Midbrain (tissue), 1 donor: ENCODE results near the gene TNRC18.
"Not testable (repeated sequence)": the region's sequence is repeated elsewhere in the genome, so short reads cannot be mapped to it uniquely, and the experiment has no call there.

ENCODE experiments used
- DNase-seq: peaks from one replicate; lab custom pipeline; 2025; lab: John Stamatoyannopoulos, UW

The TNRC18 gene

DNA sequence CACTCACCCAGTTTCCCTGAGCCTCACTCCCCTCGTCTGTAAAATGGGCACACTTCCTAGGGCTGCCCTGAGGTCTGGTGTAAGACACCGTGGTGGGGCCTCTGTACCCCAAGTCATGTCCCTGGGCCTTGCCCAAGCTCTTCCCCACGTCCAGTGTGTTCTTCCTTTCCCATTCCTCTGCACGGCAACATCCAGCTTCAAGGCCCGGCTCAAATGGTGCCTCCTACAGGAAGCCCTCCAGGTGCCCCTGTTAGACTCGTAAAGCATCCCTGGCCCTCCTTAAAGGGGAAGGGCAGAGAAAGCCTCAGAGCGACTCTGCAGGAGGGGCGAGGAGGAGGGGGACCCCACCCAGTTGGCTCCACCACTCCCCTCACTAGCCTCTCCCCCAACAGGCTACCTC is 132.3 kb downstream of the TNRC18 start:
- no peak for DNase-seq

DNA sequence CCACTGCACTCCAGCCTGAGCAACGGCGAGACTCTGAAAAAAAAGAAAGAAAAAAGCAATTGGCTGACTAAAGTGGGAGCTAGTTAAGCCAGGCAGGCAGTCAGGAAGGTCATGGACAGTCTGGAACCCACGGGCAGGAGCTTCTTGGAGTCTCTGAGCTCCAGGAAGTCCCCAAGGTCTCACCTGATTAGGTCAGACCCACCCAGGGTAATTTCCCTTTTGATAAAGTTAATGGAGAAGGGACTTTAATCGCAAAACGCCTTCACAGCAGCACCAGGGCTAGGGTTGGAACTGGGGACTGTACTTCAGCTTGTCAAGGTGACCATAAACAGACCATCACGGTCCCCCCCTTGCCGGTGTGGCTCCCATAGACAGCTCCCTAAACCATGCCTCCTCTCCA is 134.3 kb downstream of the TNRC18 start:
- no peak for DNase-seq

DNA sequence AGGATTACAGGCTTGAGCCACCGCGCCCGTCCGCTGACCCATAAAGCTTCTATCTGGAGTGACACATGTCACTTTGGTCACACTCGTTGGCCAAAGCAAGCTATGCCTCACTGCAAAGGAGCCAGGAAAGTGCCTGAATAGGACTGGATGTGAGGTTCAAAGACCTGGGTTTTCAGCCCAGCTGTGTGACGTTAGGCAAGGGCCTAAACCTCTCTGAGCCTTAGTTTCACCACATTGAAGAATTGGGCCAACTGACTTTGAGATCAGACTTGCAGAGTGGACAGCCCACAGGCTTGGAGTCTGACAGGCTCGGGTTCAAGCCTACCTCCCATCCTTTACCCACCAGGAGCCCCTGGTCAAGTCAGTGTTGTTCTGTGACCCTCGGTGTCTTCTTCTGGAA is 135.1 kb downstream of the TNRC18 start:
- DNase-seq = not testable (repeated sequence)

DNA sequence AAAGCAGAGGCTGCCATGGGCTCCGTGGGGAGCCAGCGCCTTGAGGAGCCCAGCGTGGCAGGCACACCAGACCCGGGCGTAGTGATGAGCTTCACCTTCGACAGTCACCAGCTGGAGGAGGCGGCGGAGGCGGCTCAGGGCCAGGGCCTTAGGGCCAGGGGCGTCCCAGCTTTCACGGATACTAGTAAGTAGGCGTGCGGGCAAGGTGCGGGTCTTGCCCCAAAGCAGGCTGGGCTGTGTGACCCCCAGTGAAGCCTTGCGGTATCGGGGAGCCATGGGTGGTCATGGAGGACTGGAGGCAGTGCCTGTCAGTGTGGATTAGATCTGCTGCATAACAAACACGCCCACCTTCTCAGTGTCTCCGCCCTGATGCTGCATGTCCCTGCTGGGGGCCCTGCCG is 135.8 kb downstream of the TNRC18 start:
- no peak for DNase-seq

DNA sequence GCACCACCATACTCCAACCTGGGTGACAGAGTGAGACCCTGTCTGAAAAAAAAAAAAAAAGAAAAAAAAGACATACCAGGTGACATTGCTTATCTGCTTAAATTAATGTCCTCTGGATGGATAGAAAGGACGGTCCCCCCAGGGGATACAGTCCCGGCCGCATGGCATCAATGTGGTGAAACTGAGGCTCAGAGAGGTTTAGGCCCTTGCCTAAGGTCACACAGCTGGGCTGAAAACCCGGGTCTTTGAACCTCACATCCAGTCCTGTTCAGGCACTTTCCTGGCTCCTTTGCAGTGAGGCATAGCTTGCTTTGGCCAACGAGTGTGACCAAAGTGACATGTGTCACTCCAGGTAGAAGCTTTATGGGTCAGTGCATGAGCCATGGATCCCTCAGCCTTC is 136.3 kb downstream of the TNRC18 start:
- DNase-seq = not testable (repeated sequence)

DNA sequence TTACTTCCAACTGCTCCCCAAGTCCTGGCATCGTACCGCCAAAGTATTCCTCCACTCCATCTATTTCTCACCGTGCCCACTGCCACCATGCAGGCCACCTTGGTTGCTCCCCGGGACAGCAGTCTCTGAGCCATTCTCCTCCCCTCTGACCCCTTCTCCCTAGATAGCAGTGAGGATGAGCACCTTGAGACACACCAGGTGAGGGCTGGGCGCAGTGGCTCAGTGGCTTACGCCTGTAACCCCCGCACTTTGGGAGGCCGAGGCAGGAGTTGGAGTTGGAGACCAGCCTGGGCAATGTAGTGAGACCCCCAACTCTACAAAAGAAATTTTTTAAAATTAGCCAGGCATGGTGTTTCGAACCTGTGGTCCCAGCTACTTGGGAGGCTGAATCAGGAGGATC is 136.7 kb downstream of the TNRC18 start:
- DNase-seq = no peak

DNA sequence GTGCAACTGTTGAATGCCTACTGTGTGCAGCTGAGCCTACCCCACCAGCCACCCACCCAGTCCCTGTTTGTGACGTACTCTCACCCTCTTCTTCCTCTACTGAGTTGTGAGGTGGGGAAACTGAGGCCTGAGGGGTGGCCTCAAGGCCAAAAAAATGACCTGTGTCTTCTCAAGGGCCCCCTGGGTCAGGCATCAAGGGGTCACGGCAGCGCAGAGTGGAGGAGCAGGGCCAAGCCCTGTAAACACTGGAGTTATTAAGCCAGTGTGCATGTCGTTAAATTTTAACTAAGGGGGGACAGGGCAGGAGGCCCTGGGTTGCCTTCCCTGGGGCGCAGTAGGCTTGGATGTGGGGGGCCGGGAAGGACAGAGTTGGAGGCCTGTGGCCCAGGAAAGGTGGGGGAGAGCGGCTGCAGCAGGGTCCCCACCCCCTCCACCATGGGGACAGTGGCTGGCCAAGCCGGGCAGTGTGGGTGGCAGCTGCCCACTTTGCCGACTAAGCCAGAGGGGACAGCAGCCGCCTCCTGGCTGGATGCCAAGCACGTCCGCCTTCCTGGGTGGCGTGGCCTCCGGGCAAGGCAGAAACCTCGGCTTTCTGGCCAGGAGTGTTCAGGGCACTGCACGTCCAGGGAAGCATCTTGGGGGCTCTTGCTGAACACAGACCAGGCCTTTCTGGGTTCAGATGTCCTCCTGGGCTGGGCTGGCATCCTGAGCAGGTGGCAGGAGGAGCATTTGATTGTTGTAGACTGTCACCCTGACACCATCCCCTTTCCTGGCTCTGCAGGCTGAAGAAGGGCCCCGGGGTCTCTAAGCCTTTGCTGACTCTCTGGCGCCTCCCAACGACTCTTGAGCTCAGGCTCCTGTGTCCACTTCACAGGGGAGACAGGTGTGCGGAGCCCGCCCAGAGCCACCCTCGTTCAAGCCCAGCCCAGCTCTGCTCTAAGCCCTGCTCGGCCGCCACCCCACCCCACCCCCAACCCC is 139.0 kb downstream of the TNRC18 start:
- peak; percentile 75 for DNase-seq

DNA sequence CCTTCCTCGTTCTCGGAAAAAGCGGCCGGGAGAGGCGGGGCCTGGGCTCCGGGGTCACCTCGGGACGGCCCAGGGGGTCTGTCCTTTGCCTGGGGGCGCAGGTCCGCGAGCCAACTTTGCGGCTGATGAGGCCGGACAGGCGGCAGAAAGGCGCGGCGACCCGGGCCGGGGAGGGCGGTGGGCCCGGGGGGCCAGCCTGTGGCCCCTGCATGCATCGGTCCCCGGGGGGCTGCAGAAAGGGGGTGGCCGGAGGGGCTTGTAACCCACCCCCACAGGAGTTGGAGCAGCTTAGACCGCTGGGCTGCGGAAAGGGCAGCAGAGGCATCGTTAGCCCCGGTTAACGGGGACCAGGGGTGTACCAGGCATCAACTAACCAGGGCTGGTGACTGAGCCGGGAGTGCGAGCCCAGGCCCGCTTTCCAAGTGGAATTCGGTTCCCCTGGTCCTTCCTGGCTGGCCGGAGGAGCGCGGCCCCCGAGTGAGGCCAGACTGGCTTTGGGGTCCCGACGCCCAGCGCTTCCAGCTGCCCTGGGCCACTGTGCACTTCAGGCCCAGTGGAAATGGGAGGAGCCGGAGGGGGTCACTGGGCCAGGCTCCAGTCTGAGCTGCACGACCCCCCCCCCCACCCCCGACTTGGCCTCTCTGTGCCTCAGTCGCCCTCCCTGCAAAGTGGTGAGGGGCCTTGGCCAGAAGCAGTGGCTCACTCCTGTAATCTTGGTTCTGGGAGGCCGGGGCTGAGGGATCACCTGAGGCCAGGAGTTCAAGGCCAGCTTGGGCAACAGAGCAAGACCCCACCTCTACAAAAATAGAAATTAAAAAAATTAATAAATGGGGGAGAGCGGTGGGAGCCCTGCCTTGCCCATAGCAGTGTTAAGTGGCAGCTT is 140.0 kb downstream of the TNRC18 start:
- no peak for DNase-seq

DNA sequence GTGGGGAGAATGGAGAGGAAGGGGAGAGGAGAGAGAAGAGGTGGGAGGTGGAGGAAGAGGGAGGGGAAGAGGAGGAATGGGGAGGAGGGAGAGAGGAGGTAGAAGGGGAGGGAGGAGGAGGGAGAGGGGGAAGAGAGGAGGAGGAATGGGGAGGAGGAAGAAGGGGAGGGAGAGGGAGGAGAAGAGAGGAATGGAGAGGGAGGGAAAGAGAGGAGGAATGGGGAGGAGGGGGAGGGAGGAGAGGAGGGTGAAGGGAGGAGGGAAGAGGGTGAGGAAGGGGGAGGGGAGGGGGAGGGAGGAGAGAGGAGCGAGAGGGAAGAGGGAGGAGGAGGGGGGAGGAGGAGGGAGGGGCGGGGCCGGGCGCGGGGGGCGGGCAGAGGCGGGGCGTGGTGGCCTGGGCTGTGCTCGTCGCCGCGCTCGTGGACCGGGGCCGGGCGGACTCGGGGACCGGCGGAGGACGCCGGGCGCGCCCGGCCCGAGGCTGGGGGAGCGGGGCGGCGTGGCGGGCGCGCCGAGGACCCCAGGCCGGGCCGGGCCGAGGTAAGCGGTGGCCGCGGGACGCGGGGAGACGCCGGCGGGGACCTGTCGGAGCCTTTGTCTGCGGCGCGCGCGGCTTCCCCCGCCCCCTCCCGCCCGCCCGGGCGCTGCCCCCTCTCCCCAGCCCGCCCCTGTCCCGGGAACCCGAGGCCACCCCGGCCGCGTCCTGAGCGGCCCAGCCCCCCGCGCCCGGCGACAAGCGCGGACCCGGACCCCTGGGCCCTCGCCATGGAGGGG is 140.9 kb downstream of the TNRC18 start, which contains the start of gene SLC29A4:
Gene SLC29A4, plus strand, starts transcription at position 401 of the 774 bp plus-strand sequence. CDS start 4,874 bp downstream, outside the sequence.
- peak; percentile 34 for DNase-seq

DNA sequence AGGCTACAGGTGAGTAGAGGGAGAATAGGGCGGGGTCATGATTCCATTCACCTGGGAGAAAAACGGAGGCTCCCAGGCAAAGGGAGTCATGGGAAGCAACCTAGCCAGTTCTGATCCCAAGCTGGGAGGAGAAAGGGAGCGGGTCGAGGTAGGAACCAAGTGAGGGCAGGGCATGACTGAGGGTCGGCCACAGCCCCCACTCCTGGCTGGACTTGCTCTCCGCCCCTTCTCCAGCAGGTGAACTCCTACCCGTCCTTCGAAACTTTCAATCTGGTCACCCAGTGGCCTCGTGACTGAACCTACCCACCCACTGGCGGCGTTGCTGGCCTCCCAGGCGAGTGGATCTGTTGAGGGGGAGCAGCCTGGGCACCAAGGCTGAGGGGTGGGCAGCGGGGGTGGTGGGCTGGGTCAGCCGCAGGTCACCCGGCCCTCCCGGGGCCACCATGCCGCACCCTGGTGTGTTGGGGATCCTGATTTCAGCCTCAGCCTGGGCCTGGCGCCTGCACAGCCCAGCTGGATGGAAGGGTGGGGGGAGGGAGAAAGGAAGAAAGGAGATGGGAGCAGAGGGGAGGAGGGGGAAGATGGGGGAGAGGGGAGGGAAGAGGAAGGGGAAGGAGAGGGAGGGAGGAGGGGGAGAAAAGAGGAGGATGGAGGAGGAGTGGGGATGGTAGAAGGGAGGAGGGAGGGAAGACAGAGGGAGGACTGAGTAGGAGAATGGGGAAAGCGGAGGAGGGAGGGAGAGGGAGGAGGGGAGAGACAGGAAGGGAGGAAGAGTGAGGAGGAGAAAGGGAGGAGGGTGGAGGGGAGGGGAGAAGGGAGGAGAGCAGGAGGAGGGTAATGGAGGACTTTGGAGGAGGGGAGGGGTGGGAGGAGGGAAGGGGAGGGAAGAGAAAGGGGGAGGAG is 141.8 kb downstream of the TNRC18 start:
- not testable (repeated sequence) for DNase-seq

DNA sequence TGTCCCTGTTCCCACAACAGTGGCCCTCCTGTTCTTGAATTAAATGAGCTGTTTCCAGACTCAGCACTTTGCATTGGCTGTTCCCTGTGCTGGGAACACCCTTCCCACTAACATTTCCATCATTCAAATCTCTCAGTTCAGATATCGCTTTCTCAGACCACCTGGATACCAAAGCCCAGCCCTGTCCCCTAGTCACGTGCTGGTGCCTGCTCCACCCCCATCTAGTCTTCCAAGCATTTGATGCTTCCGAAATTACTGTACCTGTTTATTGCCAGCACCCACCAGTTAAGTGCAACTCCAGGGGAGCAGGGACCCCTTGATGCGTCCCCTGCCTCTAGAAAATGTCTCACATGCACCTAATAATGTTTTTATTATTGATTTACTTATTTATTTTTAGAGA is 143.9 kb downstream of the TNRC18 start:
- DNase-seq = no peak

DNA sequence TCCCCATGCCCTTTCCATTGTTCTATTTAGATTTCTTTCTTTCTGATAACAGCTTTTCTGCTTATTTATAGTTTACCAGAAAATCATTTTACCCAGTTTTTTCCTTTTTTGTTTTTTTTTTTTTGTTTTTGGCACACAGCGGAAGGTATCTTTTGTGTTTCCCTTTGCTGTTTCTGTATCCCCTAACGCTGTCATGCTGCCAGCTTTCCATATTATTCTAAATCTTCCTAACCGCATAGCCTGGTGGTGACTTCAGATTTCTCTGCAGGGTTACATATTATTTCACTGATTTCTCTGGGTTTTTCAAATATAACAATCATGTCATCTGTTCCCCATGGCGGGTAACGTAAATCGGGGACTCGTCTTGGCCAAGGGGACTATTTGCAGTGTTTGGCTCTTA is 144.9 kb downstream of the TNRC18 start:
- no peak for DNase-seq

DNA sequence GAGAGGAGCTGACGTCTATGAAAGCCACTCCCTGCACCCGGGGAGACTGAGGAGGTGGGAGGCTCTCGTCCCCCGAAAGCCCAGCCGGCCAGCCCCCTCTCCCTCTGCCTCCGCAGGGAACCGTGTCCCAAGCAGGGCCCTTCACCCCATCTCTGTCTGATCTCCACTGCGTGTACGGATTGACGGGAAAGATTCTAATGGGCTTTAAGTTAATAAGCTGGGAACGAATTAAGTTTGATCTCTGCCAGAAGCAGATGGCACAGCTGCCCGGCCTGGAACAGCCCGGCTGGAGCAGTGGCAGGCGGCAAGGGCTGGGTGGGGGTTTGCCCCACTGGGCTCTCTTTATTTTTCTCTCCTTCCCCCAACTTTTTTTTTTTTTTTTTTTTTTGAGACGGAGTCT is 147.0 kb downstream of the TNRC18 start:
- DNase-seq = no peak

DNA sequence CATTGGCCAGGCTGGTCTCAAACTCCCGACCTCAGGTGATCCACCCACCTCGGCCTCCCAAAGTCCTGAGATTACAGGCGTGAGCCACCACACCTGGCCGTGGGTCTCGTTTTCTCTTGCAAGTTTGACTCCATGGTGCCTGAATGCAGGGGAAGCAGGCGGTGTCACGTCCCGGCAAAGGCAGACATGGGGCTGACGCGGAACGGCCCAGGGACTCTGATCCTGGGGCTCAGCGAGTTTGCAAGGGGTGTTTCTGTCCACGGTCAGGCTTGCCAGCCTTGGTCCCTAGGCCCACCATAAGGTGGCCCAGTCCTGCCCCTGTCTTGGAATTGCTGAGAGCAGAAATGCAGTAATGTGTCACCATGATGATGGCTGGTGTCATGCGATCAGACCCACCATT is 147.5 kb downstream of the TNRC18 start:
- not testable (repeated sequence) for DNase-seq

DNA sequence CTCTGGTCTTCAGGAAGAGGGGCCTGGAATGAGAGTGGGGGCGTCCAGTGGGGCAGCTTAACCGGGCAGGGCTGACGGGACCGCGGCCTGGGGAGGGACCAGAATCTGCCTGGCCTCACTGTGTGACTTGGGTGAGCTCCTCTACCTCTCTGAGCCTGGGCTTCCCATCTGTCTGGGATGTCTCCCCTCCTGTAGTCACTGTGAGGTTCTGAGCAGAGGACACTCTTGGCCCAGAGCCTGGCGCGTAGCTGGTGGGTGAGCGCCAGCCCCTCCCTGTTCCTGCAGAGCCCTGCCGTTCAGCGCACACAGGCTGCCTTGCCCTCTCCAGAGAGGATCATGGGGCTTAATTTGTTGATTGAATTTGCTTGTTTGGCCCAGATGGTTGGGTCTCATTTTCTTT is 148.1 kb downstream of the TNRC18 start:
- peak; percentile 4 for DNase-seq

DNA sequence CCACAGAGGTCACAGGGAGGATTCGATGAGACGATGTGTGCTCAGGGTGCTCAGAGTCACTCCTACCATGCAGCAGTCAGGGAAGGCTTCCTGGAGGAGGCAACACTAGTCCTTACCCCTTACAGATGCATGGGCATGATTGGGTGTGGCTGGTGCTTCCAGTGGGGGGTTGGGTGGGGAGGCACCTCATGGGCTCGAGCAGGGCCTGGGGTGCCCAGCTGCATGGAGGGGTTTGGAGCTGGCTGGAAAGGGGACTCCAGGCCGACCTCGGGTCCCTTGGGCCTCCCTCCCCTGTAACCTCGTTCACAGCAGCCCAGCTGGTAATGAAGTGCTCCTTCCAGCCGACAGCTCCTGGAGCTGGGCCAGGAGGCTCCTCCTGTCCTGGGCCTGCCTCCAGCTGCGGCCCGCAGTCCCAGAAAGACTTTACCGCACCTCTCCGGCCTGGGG is 148.6 kb downstream of the TNRC18 start:
- not testable (repeated sequence) for DNase-seq

DNA sequence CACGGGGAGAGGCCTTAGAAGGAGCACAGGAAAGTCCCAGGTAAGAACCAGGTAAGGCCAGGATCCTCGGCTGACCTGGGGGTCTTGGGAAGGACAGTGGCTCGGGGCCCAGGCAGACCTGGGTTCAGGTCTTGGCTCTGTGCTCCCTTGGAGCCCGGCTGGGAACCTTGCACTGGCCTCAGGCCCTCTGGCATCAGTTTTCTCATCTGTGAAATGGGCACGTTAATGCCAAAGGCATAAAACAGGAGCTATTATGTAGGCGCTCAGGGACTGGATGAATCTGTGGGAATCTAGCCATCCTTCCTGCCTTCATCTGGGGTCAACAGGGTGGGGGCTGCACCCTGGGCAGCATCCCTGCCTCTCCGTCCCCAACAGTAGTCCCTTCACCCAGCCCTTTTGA is 149.2 kb downstream of the TNRC18 start:
- no peak for DNase-seq

DNA sequence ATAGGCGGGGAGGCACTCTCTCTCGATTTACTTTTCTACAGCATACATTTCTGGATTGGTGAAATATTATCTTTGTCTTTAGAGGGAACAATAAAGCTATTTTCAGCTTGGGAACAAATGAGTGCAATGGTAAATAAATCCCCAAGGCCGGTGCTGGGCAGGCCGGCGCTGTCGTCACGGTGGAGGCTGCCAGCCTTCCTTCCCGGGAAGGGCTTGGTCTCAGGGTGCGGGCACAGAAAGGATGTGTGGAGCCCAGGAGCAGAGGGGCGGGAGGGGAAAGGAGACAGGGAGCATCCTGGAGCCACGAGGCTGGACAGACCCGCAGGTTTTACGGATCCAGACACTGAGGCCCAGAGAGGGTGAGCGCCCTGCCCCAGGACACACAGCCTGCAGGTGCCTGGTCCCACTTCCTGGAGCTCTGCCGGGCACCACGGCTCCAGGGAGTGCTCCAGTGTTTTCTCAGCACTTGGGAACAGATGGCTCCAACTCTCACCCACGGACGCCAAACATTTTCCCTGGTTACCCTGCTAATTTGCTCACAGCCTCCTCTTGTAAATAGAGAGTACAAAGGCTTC is 149.7 kb downstream of the TNRC18 start:
- DNase-seq = not testable (repeated sequence)

DNA sequence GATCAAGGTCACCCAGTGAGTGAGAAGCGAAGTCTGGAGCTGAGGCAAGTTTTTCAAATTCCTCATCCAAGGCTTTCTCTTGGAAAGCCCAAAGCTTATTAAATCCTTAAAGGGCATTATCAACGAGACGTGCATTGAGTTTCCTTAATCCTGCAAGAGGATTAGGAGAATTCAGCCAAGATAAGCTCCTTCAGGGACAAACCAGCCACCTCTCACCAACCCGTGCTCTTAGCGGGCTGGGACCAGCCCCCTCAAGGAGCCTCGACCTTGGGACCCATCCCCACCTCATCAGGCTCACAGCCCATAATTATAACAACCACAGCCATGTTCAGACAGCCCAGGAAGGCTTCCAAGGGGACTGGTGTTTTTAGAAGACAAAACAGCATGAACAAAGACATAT is 152.8 kb downstream of the TNRC18 start:
- DNase-seq = no peak

DNA sequence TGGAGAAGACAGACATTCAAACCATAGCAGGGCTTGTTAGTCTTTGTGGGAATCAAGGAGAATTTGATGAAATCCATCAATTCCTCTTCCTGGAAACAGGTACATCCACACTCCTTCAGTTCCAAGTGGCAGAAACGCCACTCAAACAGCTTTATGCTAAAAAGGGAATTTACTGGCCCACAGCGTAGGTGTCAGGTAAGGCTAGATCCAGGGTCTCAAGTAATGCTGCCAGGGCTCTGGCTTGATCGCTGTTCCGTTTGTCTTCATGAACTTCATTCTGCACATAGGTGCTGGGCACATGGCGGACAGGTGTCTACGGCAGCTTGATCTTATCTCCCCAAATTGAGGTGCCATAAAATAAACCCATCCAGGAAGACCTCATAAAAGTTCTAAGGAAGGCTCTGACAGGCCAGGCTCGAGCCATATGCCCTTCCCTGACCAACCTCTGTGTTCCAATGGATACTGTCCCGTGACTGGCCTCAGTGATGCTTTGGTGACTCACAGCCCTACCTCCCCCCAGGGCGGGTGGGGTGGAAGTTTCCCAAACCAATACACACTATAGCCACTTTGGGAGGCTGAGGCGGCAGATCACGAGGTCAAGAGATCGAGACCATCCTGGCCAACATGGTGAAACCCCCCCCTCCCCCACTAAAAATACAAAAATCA is 153.5 kb downstream of the TNRC18 start:
- DNase-seq = not testable (repeated sequence)
